ENCODE data around the gene NUBP1. TPM values are rescaled to one million over a fixed set of nuclear protein-coding genes. Genes with fewer than 3 reads are reported as not detected.
"Not testable (repeated sequence)": the region's sequence is repeated elsewhere in the genome, so short reads cannot be mapped to it uniquely, and the experiment has no call there.

Gene NUBP1
- total RNA-seq, 1 donor from 2014 or later = 13.3 TPM

DNA sequence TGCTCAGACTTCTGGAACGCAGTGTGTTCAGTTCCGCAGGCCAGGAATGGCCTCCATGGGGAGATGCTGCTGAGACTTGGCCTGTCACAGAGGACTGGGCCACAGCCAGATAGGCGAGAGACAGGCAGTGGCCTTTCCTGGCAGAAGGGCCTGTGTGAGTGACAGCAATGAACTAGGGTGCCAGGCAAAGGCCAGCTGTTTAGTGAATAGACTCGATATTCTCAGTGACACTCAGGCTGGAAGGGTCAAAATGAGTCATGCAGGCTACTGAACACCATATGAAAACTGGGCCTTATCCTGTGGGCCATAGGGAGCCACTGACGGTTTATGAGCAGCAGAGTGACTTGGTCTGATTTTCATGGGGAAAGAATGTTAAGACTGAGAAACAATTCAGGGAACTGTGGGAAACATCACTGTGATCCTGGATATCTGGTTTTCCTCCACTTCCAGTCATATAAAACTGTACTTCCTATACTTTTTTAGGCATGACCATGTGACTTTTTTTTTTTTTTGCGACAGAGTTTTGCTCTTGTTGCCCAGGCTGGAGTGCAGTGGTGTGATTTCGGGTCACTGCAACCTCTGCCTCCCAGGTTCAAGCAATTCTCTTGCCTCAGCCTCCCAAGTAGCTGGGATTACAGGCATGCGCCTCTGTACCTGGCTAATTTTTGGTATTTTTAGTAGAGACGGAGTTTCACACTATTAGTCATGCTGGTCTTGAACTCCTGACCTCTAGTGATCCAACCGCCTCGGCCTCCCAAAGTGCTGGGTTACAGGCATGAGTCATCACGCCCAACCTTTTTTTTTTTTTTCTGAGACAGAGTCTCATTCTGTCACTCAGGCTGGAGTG is 5.2 kb upstream of the NUBP1 start:
- Histone ChIP-seq H3K27me3 (no peaks in the 10 kb centered on the region), H3K4me1 (peaks cover 19 to 25% of the 10 kb centered on the region in 2 donors), H3K9me3 (no peaks in the 10 kb centered on the region), H3K4me3 (no peak overlapping the region), H3K27ac (peak overlapping the region; percentile 85 to 87), H3K36me3 (no peaks in the 10 kb centered on the region)
- TF ChIP-seq, protein P1, sequence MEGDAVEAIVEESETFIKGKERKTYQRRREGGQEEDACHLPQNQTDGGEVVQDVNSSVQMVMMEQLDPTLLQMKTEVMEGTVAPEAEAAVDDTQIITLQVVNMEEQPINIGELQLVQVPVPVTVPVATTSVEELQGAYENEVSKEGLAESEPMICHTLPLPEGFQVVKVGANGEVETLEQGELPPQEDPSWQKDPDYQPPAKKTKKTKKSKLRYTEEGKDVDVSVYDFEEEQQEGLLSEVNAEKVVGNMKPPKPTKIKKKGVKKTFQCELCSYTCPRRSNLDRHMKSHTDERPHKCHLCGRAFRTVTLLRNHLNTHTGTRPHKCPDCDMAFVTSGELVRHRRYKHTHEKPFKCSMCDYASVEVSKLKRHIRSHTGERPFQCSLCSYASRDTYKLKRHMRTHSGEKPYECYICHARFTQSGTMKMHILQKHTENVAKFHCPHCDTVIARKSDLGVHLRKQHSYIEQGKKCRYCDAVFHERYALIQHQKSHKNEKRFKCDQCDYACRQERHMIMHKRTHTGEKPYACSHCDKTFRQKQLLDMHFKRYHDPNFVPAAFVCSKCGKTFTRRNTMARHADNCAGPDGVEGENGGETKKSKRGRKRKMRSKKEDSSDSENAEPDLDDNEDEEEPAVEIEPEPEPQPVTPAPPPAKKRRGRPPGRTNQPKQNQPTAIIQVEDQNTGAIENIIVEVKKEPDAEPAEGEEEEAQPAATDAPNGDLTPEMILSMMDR (IDR thresholded peaks at IDR 0.05) = no peak
- DNase-seq (ENCODE audit: low spot score in 2 of 2) = peak; percentile 51 to 92
- intact Hi-C loops (cut with DNase I) = loop anchor here (1.0 to 5.0 kb wide), 4 partner anchors 18 to 1324 kb away; partner anchors contain the start of gene SOCS1

DNA sequence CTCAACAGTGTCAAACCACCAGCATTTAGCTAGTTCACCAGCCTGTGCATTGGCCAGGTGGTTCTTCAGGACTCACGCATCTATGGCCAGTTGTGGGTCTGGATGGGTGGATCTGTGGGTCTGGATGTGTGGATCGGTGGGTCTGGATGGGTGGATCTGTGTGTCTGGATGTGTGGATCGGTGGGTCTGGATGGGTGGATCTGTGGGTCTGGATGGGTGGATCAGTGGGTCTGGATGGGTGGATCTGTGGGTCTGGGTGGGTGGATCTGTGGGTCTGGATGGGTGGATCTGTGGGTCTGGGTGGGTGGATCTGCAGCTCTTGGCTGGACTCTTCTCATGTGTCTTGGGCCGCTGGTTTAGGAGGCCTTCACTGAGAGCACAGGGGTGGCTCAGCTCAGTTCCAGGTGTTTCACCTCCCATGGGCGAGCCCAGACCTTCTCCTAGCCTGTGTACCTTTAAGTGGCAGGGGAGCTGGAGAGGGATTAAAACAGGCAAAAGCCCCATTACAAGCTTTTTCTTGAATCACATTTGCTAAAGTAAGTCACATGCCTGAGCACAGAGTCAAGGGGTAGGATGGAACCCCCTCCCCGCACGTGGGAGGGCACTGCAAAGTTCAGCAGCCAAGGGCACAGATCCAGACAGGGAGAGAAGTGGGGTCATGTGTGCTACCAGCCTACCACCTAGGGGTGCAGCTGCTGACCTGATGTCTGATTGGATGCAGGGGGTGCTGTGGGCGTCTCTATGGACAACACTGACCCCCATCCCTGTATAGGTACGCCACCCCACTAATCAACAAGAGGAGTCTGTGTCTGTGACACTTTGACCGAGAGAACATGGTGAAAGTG is 3.4 kb upstream of the NUBP1 start:
- Histone ChIP-seq H3K9me3 (no peaks in the 10 kb centered on the region), H3K27me3 (no peaks in the 10 kb centered on the region), H3K36me3 (no peaks in the 10 kb centered on the region), H3K4me3 (no peak overlapping the region), H3K27ac (peak overlapping the region; percentile 87 to 95), H3K4me1 (peaks cover 22 to 33% of the 10 kb centered on the region in 2 donors)
- peak in 1 of 2 donors; percentile 60 for DNase-seq (ENCODE audit: low spot score in 2 of 2)
- TF ChIP-seq, protein P1 (IDR thresholded peaks at IDR 0.05) = no peak
- intact Hi-C loops (cut with DNase I) = loop anchor here (2.0 to 10.0 kb wide), 5 partner anchors 17 to 1648 kb away; partner anchors contain the start of genes HAPSTR1, RMI2 and SOCS1

DNA sequence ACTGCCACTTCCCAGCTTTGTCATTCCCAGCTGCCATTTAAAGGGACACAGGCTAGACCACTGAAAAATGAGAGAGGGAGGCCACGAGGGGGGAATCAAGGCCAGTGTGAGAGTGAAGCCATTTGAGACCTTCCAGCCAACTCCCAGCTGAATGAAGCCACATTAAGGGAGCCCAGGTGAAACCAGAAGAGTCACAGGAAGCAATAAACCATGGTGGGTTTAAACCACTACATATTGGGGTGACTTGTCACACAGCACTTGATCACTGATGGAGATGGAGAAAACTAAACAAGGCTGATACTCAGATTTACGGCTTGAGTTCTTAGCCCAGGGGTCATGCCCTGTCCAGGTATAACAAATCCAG is 2.8 kb upstream of the NUBP1 start:
- peaks cover 22 to 39% of the 10 kb centered on the region in 2 donors for H3K4me1 ChIP-seq
- H3K36me3 ChIP-seq = no peaks in the 10 kb centered on the region
- no peaks in the 10 kb centered on the region for H3K9me3 ChIP-seq
- H3K4me3 ChIP-seq = no peak overlapping the region
- no peak for DNase-seq (ENCODE audit: low spot score in 2 of 2)
- intact Hi-C loops (cut with DNase I) = loop anchor here (5.0 to 10.0 kb wide), 2 partner anchors 604 to 1649 kb away; partner anchors contain the start of genes HAPSTR1 and RMI2
- TF ChIP-seq, protein P1 (IDR thresholded peaks at IDR 0.05) = no peak
- H3K27ac ChIP-seq = peak overlapping the region; percentile 87 to 95
- no peaks in the 10 kb centered on the region for H3K27me3 ChIP-seq

DNA sequence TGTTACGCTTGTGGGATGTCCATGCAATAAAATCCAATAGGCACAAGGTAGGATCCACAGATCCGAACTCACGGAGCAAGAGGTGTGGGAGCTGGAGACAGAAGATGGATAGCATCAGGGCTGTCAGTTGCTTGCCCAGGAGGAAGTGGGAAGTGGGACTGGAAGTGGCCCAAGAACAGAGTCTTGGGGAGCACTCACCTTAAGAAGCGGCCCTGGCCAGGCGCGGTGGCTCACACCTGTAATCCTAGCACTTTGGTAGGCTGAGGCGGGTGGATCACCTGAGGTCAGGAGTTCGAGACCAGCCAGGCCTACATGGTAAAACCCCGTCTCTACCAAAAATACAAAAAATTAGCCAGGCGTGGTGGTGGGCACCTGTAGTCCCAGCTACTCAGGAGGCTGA is 2.4 kb upstream of the NUBP1 start:
- peak in 1 of 2 donors; percentile 60 for DNase-seq (ENCODE audit: low spot score in 2 of 2)
- H3K27me3 ChIP-seq, H3K36me3 ChIP-seq, H3K4me3 ChIP-seq, H3K9me3 ChIP-seq: not testable (repeated sequence)
- Histone ChIP-seq H3K4me1 (peaks cover 22 to 39% of the 10 kb centered on the region in 2 donors), H3K27ac (peak overlapping the region; percentile 95)
- intact Hi-C loops (cut with DNase I) = loop anchor here (5.0 to 10.0 kb wide), 2 partner anchors 604 to 1649 kb away; partner anchors contain the start of genes HAPSTR1 and RMI2

DNA sequence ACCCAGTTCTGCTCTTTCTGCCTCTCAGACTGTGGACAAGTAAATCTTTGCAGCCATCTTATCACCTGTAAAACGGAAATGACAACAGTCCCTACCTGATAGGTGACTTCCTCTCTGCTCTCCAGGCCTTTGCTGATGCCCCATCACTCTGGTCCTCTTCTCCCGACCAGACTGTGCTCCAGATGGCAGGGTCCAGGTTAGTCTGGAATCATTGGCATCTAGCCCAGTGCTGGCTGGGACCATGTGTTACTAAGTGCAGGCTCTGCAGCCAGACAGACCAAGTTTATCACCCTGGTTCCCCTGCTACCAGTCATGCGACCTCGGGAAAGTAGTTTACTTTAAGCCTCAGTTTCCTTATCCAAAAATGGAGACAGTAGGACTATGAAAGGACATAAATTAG is 1.8 kb upstream of the NUBP1 start:
- peaks cover 22 to 39% of the 10 kb centered on the region in 2 donors for H3K4me1 ChIP-seq
- no peaks in the 10 kb centered on the region for H3K9me3 ChIP-seq
- peak overlapping the region; percentile 95 for H3K27ac ChIP-seq
- TF ChIP-seq, protein P1 (IDR thresholded peaks at IDR 0.05) = no peak
- H3K4me3 ChIP-seq = no peak overlapping the region
- peak in 1 of 2 donors; percentile 79 for DNase-seq (ENCODE audit: low spot score in 2 of 2)
- H3K27me3 ChIP-seq = no peaks in the 10 kb centered on the region
- H3K36me3 ChIP-seq = no peaks in the 10 kb centered on the region
- intact Hi-C loops (cut with DNase I) = loop anchor here (2.0 to 10.0 kb wide), 3 partner anchors 183 to 1650 kb away; partner anchors contain the start of genes HAPSTR1 and RMI2
